CMK (cell line): ENCODE measurements around the gene PLXNB1.
"Not testable (repeated sequence)": the region's sequence is repeated elsewhere in the genome, so short reads cannot be mapped to it uniquely, and the experiment has no call there.

Experiments used
- DNase-seq: peaks from one replicate; pipeline ENCODE4 v3.0.0-alpha.2; 2010; ENCODE audit warnings: low read depth

The PLXNB1 gene

GRCh38 chr3:48463703-48464102, 33.8 kb upstream of the PLXNB1 start:
- DNase-seq = no peak

DNA sequence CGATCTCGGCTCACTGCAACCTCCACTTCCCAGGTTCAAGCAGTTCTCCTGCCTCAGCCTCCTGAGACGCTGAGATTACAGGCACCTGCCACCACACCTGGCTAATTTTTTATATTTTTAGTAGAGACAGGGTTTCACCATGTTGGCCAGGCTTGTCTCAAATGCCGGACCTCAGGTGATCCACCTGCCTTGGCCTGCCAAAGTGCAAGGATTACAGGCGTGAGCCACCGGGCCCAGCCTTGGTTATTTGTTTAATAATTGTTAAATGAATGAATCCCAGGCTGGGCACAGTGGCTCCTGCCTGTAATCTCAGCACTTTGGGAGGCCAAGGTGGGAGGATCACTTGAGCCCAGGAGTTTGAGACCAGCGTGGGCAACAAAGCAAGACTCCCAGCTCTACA, 31.9 kb upstream of the PLXNB1 start:
- not testable (repeated sequence) for DNase-seq

- DNase-seq = no peak
Measured at GRCh38 chr3:48460517-48460902, 30.6 kb upstream of the PLXNB1 start.

- DNase-seq = no peak
Measured at GRCh38 chr3:48459773-48460516, 30.1 kb upstream of the PLXNB1 start.

- no peak for DNase-seq
Measured at GRCh38 chr3:48459331-48459730, 29.4 kb upstream of the PLXNB1 start.

DNA sequence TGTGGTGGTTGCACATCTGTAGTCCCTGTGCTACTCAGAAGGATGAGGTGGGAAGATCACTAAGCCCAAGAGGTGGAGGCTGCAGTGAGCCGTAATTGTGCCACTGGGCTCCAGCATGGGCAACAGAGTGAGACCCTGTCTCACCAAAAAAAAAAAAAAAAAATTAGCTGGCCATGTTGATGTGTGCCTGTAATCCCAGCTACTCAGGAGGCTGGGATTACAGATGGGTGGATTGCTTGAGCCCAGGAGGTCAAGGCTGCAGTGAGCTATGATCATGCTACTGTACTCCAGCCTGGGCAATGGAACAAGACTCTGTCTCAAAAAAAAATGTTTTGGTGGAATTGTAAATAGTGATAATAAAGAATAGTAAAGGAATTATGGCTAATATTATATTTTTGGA, 26.6 kb upstream of the PLXNB1 start:
- DNase-seq = no peak

- no peak for DNase-seq
Measured at GRCh38 chr3:48451270-48451669, 21.4 kb upstream of the PLXNB1 start.

GRCh38 chr3:48446425-48447193, 16.7 kb upstream of the PLXNB1 start, which contains the start of gene ATRIP:
TSS of gene ATRIP (plus strand) at chr3:48446737. CDS start at chr3:48446846, 109 bp downstream.
- DNase-seq = peak; percentile 67

DNA sequence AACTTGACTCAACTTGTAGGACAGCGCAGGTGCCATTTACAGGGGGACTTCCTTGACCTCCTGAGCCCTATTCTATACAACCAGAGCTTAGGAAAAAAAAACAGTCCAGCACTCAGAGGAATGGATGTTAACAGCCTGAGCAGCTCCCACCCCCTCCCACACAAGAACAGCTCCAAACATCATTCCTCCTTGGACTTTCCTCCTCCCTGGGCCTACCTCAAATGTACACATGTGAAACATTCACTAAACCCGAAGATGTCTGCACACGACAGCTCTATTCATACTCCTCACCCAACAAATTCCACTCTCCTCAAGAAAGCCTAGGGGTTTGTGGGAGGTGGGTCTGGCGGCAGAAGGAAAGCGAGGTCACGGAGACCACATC, 16.1 kb upstream of the PLXNB1 start:
- DNase-seq = no peak

DNA sequence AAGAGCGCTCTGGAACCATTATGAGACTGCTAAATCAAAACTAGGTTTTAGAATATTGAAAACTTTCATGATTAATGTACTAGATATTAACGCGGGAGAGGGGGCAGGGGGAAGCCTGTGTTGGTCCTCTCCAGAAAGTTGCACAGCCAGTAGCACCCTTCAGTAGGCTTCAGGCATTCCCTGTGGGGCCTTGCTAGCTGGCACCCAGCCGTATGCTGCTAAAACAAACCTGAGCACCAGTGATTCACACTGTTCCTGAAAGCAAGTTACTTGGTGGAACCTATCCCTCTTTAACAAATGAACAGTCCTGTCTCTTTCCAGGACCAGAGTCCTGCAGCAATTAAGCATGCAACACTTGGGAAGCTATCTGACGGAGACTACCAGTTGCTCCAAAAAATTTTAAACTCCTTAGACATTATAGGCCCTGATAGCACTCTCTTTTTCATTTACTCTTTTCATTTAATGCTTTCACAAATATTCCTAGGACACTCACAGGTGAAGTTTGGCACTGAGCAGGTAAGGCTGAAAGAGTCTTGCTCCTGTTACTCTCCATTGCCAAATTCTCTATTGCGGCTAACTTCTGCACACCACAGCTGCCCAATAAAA, 15.5 kb upstream of the PLXNB1 start:
- no peak for DNase-seq

GRCh38 chr3:48441940-48442339, 12.1 kb upstream of the PLXNB1 start:
- no peak for DNase-seq

- DNase-seq = no peak
Measured at GRCh38 chr3:48440590-48440958, 10.7 kb upstream of the PLXNB1 start.

GRCh38 chr3:48439820-48440589, 10.1 kb upstream of the PLXNB1 start, which contains the start of the genes CCDC51 and TMA7:
TSS of gene CCDC51 (minus strand) at chr3:48440119. CDS start at chr3:48435128, 4,991 bp downstream.
TSS of gene TMA7 (plus strand) at chr3:48440257. CDS start at chr3:48440297, 40 bp downstream.
- peak; percentile 97 for DNase-seq

DNA sequence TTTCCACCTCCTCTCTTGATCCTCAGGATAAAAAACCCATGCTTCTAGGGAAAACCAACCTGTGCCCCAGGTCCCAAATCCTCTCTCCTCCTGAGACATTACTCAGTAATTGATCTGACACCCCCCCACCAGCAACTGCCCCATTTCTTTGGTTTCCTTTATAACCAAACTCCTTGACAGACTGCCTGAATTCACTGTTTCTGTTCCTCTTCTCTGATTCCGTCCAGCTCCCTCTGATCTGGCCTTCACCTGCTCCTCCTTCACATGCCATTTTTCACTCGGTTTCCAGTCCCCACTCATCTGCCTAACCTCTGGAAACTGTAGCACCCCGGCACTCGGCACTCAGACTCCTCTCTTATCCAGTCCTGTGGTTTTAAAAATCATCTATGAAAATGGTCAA, 7.9 kb upstream of the PLXNB1 start:
- no peak for DNase-seq

GRCh38 chr3:48436855-48437254, 7.0 kb upstream of the PLXNB1 start:
- DNase-seq = no peak

GRCh38 chr3:48436477-48436787, 6.5 kb upstream of the PLXNB1 start:
- no peak for DNase-seq

DNA sequence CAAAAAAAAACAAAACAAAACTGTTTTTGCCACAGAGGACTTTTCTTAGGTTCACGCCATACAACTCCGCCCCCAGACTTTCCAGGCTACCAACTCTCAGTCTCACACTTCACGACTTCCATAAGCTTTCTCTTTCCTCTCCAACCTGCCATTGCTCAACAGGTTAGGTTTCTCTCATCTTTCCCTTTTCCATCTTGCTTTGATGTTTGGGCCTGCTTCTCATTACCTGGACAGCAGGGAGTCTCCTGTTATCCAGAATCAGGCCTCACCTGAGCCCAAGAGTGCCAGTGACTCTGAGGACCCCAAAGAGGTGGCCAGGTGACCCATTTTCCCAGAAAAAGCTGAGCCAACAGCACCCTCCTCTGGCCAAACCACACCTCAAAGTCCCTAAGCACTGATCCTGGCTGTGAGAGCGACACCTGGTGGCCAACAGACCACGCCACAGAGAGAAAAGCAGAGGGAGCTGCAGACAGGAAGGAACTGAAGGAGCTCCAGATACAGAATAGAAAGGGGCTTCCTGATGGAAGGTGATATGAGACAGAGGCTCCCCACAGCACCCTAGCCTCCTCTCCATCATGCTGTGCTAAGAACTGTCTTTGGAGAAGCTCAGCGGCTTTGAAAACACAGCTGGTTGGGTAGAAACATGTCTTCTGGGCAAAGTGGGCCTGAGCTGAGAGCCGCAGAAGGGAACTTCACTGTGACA, 6.0 kb upstream of the PLXNB1 start:
- DNase-seq = peak; percentile 63

GRCh38 chr3:48435223-48435595, 5.3 kb upstream of the PLXNB1 start:
- no peak for DNase-seq

GRCh38 chr3:48434591-48435222, 4.8 kb upstream of the PLXNB1 start:
- DNase-seq = no peak

DNA sequence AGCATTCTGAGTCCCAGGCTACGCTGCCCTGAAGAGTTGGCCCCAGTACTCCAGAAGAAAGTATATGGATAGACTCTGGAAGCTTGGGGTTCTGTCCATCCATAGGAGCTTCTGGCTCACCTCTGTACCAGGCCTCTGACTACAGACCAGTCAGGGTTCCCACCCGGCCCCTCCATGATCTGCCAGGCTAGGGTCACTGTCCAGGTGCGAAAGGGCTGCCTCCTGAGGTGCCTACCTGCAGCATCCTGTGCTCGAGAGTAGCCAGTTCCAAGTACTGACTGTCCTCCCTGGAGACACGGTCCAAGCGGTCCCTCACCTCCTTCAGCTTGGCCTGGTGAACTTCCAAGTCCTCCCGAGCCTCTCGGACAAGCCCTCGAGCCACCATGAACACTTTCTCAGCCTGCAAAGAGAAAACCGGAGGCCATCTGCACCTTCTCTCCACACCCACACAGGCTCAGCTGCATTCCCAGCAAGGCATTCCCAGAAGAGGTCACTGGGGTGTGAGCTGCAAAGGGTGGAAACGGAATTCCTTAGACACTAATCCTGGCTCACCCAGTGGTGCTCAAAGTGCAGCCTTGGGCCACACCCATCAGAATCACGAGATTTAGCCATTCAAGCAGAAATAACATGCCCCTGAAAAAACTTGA, 3.7 kb upstream of the PLXNB1 start:
- no peak for DNase-seq
